22Rv1 (cell line): ENCODE results near the gene SRSF10.

Experiments
- ZFX ChIP-seq: fragments of 450-650 bp; IDR thresholded peaks from 2 replicates; pipeline ENCODE4 v1.6.1; 2017; ENCODE audit warnings: antibody characterized with exemption, borderline replicate concordance
- TF ChIP-seq, protein P1 (sequence below): fragments of 450-650 bp; IDR thresholded peaks from 2 replicates; pipeline ENCODE4 v1.5.1; 2017; ENCODE audit warnings: mild to moderate bottlenecking

DNA sequence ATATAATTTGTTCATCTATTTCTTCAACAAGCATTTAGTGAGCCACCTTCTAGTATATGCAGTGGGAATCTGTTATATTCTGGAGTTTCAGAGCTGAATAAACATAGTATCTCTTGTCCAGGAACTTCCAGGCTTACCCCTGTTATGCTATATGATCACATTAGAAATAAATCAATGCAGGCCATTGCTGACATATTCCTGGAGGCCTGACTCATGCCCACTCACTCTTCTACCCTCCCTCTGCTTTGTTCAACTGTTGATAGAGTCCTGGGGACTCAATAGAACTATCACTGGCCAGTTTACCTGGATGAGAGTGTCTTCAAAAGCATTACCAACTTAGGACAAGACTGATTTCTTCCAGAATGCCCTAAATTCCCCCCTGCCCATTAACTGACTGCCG lies 29.3 kb upstream of the SRSF10 start:
- TF ChIP-seq, protein P1, sequence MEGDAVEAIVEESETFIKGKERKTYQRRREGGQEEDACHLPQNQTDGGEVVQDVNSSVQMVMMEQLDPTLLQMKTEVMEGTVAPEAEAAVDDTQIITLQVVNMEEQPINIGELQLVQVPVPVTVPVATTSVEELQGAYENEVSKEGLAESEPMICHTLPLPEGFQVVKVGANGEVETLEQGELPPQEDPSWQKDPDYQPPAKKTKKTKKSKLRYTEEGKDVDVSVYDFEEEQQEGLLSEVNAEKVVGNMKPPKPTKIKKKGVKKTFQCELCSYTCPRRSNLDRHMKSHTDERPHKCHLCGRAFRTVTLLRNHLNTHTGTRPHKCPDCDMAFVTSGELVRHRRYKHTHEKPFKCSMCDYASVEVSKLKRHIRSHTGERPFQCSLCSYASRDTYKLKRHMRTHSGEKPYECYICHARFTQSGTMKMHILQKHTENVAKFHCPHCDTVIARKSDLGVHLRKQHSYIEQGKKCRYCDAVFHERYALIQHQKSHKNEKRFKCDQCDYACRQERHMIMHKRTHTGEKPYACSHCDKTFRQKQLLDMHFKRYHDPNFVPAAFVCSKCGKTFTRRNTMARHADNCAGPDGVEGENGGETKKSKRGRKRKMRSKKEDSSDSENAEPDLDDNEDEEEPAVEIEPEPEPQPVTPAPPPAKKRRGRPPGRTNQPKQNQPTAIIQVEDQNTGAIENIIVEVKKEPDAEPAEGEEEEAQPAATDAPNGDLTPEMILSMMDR = no peak
- TF ChIP-seq ZFX = no peak
